ENCODE measurements around the gene MYOC. TPM values are rescaled to one million over a fixed set of nuclear protein-coding genes. Genes with fewer than 3 reads are reported as not detected.

The MYOC gene
- total RNA-seq, 1 experiment from 2014 or later, result not detected

Other genes starting within 250 kb of the MYOC start
- gene PRRC2C, start 167.2 kb downstream of the MYOC start, total RNA-seq (2021; ENCODE audit: unreplicated experiment), result 154 TPM
- gene MYOCOS, start 30.4 kb downstream of the MYOC start, total RNA-seq (2021; ENCODE audit: unreplicated experiment), result not detected
- 6.3 TPM for gene VAMP4, start 89.4 kb upstream of the MYOC start, total RNA-seq (2021; ENCODE audit: unreplicated experiment)
- 33.9 TPM for gene METTL13, start 129.0 kb upstream of the MYOC start, total RNA-seq (2021; ENCODE audit: unreplicated experiment)
- 3.1 TPM for gene DNM3, start 188.8 kb upstream of the MYOC start, total RNA-seq (2021; ENCODE audit: unreplicated experiment)